HepG2 (cell line): ENCODE measurements around the gene LYZ. TPM values are rescaled to one million over a fixed set of nuclear protein-coding genes. Genes with fewer than 3 reads are reported as not detected.

ENCODE experiments used
- CHD4 ChIP-seq: fragments of 200-600 bp; sonication (generic); IDR thresholded peaks from 2 replicates; pipeline ENCODE4 v1.7.0; 2017; ENCODE audit warnings: mild to moderate bottlenecking, low read length, borderline replicate concordance
- ELF1 ChIP-seq: sonication (generic); formaldehyde crosslinking; IDR thresholded peaks from 2 replicates; pipeline ENCODE4 v1.4.0; 2020; ENCODE audit warnings: missing genetic modification reagents
- ELF4 ChIP-seq: sonication (generic); formaldehyde crosslinking; IDR thresholded peaks from 2 replicates; pipeline ENCODE4 v1.5.0; 2020; ENCODE audit warnings: missing genetic modification reagents, mild to moderate bottlenecking, moderate library complexity, borderline replicate concordance
- ERF ChIP-seq: IDR thresholded peaks from 2 replicates; pipeline ENCODE4 v1.6.1; 2018; ENCODE audit warnings: missing biosample characterization, missing genetic modification reagents
- FOXM1 ChIP-seq: sonication (generic); formaldehyde crosslinking; IDR thresholded peaks from 2 replicates; pipeline ENCODE4 v1.5.0; 2020; ENCODE audit warnings: missing genetic modification reagents
- GRHL1 ChIP-seq: sonication (generic); formaldehyde crosslinking; conservative IDR thresholded peaks from 2 replicates; pipeline ENCODE4 v1.8.0; 2022; ENCODE audit warnings: missing genetic modification reagents
- ISX ChIP-seq: sonication (generic); formaldehyde crosslinking; conservative IDR thresholded peaks from 2 replicates; pipeline ENCODE4 v1.5.0; 2020; ENCODE audit warnings: missing genetic modification reagents
- MAFF ChIP-seq: IDR thresholded peaks from 2 replicates; pipeline ENCODE4 v1.6.1; 2011; ENCODE audit warnings: low read depth, low read length, improper control_type of control experiment
- MBD4 ChIP-seq: IDR thresholded peaks from 2 replicates; pipeline ENCODE4 v1.6.1; 2012; ENCODE audit warnings: low read length, inconsistent platforms, borderline replicate concordance
- MXD4 ChIP-seq: IDR thresholded peaks from 2 replicates; pipeline ENCODE4 v1.6.1; 2016; ENCODE audit warnings: mild to moderate bottlenecking, missing biosample characterization, missing genetic modification reagents
- WIZ ChIP-seq: sonication (generic); formaldehyde crosslinking; IDR thresholded peaks from 2 replicates; pipeline ENCODE4 v1.5.1; 2020; ENCODE audit warnings: mild to moderate bottlenecking, missing genetic modification reagents
- ZFX ChIP-seq: sonication (generic); formaldehyde crosslinking; IDR thresholded peaks from 2 replicates; pipeline ENCODE4 v1.4.0; 2020; ENCODE audit warnings: mild to moderate bottlenecking, low read depth, missing genetic modification reagents, moderate library complexity
- ZNF10 ChIP-seq: sonication (generic); formaldehyde crosslinking; IDR thresholded peaks from 2 replicates; pipeline ENCODE4 v1.4.0; 2020; ENCODE audit warnings: mild to moderate bottlenecking, low read depth, missing genetic modification reagents, borderline replicate concordance
- ZNF205 ChIP-seq: IDR thresholded peaks from 2 replicates; pipeline ENCODE4 v1.6.1; 2018; ENCODE audit warnings: missing biosample characterization, missing genetic modification reagents
- ZNF274 ChIP-seq: sonication (generic); formaldehyde crosslinking; IDR thresholded peaks from 2 replicates; pipeline ENCODE4 v1.5.1; 2020; ENCODE audit warnings: mild to moderate bottlenecking, missing genetic modification reagents
- ZNF3 ChIP-seq: IDR thresholded peaks from 2 replicates; pipeline ENCODE4 v1.7.0; 2017; ENCODE audit warnings: inconsistent platforms
- ZNF326 ChIP-seq: sonication (generic); formaldehyde crosslinking; IDR thresholded peaks from 2 replicates; pipeline ENCODE4 v1.4.0; 2020; ENCODE audit warnings: missing genetic modification reagents, borderline replicate concordance
- ZNF510 ChIP-seq: sonication (generic); formaldehyde crosslinking; IDR thresholded peaks from 2 replicates; pipeline ENCODE4 v1.4.0; 2020; ENCODE audit warnings: low read depth, mild to moderate bottlenecking, missing genetic modification reagents
- ZNF766 ChIP-seq: sonication (generic); formaldehyde crosslinking; IDR thresholded peaks from 2 replicates; pipeline ENCODE4 v1.5.0; 2020; ENCODE audit warnings: missing genetic modification reagents, borderline replicate concordance
- ZSCAN20 ChIP-seq: sonication (generic); formaldehyde crosslinking; IDR thresholded peaks from 2 replicates; pipeline ENCODE4 v1.4.0; 2020; ENCODE audit warnings: missing genetic modification reagents, mild to moderate bottlenecking, borderline replicate concordance
- polyA plus RNA-seq, 8 experiments: library from polyadenylated mRNA; depleted of rRNA in 3 of 8; stranded (reverse) in 7 of 8; unstranded in 1 of 8; fragments of >200 nt; fragmentation: Illumina TruSeq in 4 of 8; extraction: Trizol in 4 of 8; gene quantifications; 2 replicates each; pipeline versions ENCODE4 v1.2.1 to v1.2.3, GENCODE V29; 2011 to 2016; ENCODE audit warnings: low read depth in 4 of 8, missing spikeins in 1 of 8, mixed read lengths in 1 of 8; ENCODE audit not compliant: insufficient read depth in 1 of 8
- total RNA-seq, 5 experiments: library from RNA; depleted of rRNA; stranded (reverse); fragments of >200 nt; fragmentation: Illumina TruSeq; extraction: Trizol; gene quantifications; 2 replicates each; pipeline ENCODE4 v1.2.3, GENCODE V29; 2016; ENCODE audit warnings: low read depth in 1 of 5
- TF ChIP-seq, protein P1 (sequence below): sonication (generic); formaldehyde crosslinking; IDR thresholded peaks from 2 replicates; pipeline ENCODE4 v1.5.0; 2020; ENCODE audit warnings: missing genetic modification reagents
- TF ChIP-seq, protein P2 (sequence below): sonication (generic); formaldehyde crosslinking; IDR thresholded peaks from 2 replicates; pipeline ENCODE4 v1.5.0; 2020; ENCODE audit warnings: missing genetic modification reagents, mild to moderate bottlenecking, borderline replicate concordance
- TF ChIP-seq, protein P3 (sequence below): sonication (generic); formaldehyde crosslinking; IDR thresholded peaks from 2 replicates; pipeline ENCODE4 v1.5.0; 2020; ENCODE audit warnings: missing genetic modification reagents, mild to moderate bottlenecking, borderline replicate concordance
- TF ChIP-seq, protein P4 (sequence below): IDR thresholded peaks from 2 replicates; pipeline ENCODE4 v1.6.1; 2018; ENCODE audit warnings: missing genetic modification reagents, mild to moderate bottlenecking, missing compliant biosample characterization

LYZ gene
- total and polyA plus RNA-seq, 2 of the 13 experiments (the other 11 are each of a cell fraction or from before 2014, with no cell fraction given) = 1,788 to 2,054 TPM

DNA sequence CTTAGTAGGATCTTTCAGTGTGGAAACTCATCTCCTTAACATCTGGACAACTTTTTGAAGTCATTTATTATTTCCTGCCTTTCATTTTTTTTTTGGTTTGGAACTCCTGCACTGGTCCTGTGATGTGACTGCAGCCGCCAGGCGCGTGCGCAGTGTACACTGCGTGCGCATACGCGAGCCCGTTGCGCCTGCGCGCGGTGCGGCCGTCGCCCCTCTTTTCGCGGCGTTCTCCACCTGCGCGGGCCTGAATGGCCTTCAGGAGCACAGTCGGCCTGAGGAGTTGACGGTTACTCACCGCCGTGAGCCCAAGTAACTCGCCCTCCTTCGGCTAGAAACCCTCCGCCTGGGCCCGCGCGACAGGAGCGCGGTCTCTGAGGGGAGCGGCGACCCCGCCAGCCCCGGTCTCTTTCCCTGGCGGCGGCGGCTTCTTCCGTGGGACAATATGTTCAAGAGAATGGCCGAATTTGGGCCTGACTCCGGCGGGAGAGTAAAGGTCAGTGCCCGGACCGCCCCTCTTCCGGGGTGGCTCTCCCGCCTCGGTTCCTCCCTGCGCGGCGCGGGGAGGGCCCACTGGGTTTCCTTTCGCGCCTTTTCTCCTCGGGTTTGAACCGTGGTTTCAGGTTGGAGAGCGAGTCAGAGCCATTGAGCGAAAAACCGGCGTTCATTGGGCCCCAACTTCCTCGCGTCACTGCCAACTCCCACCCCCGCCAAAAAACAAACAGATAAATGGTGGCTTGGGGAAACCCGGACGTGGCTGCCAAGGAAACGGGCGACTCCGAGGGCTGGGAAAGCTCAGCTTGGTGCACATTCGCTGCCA, 11.6 kb downstream of the LYZ start, which contains the start of gene YEATS4 (continued):
- TF ChIP-seq, protein P1, sequence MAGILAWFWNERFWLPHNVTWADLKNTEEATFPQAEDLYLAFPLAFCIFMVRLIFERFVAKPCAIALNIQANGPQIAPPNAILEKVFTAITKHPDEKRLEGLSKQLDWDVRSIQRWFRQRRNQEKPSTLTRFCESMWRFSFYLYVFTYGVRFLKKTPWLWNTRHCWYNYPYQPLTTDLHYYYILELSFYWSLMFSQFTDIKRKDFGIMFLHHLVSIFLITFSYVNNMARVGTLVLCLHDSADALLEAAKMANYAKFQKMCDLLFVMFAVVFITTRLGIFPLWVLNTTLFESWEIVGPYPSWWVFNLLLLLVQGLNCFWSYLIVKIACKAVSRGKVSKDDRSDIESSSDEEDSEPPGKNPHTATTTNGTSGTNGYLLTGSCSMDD (CRISPR knock-in tag) = no peak
- TF ChIP-seq ELF4 (CRISPR knock-in tag) = no peak
- peak; percentile 61; the same call in 1 of the 2 replicates for TF ChIP-seq ZSCAN20 (CRISPR knock-in tag)
- no peak for TF ChIP-seq ZNF510 (CRISPR knock-in tag)
- no peak for TF ChIP-seq GRHL1 (CRISPR knock-in tag)
- peak; percentile 84 for TF ChIP-seq ELF1 (CRISPR knock-in tag)
- no peak for TF ChIP-seq ISX (CRISPR knock-in tag)
- peak; percentile 75; the same call in 1 of the 2 replicates for TF ChIP-seq ZNF274 (CRISPR knock-in tag)
- no peak for TF ChIP-seq MBD4
- TF ChIP-seq CHD4 = no peak
- TF ChIP-seq ZNF3 (CRISPR knock-in tag) = no peak
- peak; percentile 99 for TF ChIP-seq ZFX (CRISPR knock-in tag)
- TF ChIP-seq ERF (CRISPR knock-in tag) = peak; percentile 39; the same call in 1 of the 2 replicates
- 0 out of 2 replicates have a peak, but pooled peaks have one; percentile 49 for TF ChIP-seq ZNF205 (CRISPR knock-in tag)
- TF ChIP-seq ZNF766 (CRISPR knock-in tag) = 0 out of 2 replicates have a peak, but pooled peaks have one; percentile 74
- TF ChIP-seq, protein P2, sequence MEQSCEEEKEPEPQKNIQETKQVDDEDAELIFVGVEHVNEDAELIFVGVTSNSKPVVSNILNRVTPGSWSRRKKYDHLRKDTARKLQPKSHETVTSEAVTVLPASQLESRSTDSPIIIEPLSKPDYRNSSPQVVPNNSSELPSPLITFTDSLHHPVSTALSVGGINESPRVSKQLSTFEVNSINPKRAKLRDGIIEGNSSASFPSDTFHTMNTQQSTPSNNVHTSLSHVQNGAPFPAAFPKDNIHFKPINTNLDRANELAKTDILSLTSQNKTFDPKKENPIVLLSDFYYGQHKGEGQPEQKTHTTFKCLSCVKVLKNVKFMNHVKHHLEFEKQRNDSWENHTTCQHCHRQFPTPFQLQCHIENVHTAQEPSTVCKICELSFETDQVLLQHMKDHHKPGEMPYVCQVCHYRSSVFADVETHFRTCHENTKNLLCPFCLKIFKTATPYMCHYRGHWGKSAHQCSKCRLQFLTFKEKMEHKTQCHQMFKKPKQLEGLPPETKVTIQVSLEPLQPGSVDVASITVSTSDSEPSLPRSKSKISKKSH (CRISPR knock-in tag) = peak; percentile 80; the same call in 1 of the 2 replicates
- TF ChIP-seq MAFF = no peak
- TF ChIP-seq MXD4 (CRISPR knock-in tag) = peak; percentile 62; the same call in 1 of the 2 replicates
- no peak for TF ChIP-seq ZNF10 (CRISPR knock-in tag)
- TF ChIP-seq, protein P3, sequence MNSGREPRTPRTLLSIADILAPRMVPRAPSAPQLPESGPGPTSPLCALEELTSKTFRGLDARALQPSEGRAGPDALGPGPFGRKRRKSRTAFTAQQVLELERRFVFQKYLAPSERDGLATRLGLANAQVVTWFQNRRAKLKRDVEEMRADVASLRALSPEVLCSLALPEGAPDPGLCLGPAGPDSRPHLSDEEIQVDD (CRISPR knock-in tag) = peak; percentile 83; the same call in 1 of the 2 replicates
- no peak; the same call in 1 of the 2 replicates for TF ChIP-seq FOXM1 (CRISPR knock-in tag)
- 0 out of 2 replicates have a peak, but pooled peaks have one; percentile 53 for TF ChIP-seq WIZ (CRISPR knock-in tag)
- no peak for TF ChIP-seq ZNF326 (CRISPR knock-in tag)
- TF ChIP-seq, protein P4, sequence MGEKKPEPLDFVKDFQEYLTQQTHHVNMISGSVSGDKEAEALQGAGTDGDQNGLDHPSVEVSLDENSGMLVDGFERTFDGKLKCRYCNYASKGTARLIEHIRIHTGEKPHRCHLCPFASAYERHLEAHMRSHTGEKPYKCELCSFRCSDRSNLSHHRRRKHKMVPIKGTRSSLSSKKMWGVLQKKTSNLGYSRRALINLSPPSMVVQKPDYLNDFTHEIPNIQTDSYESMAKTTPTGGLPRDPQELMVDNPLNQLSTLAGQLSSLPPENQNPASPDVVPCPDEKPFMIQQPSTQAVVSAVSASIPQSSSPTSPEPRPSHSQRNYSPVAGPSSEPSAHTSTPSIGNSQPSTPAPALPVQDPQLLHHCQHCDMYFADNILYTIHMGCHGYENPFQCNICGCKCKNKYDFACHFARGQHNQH = no peak; the same call in none of the 2 replicates
